Cerebellar nuclear complex (tissue), 1 donor: ENCODE results near the gene ACTN4.
"Not testable (repeated sequence)": the region's sequence is repeated elsewhere in the genome, so short reads cannot be mapped to it uniquely, and the experiment has no call there.

Experiments used
- DNase-seq, 2 experiments: peaks; one replicate each; lab custom pipeline; 2025; lab: John Stamatoyannopoulos, UW

ACTN4 gene

DNA sequence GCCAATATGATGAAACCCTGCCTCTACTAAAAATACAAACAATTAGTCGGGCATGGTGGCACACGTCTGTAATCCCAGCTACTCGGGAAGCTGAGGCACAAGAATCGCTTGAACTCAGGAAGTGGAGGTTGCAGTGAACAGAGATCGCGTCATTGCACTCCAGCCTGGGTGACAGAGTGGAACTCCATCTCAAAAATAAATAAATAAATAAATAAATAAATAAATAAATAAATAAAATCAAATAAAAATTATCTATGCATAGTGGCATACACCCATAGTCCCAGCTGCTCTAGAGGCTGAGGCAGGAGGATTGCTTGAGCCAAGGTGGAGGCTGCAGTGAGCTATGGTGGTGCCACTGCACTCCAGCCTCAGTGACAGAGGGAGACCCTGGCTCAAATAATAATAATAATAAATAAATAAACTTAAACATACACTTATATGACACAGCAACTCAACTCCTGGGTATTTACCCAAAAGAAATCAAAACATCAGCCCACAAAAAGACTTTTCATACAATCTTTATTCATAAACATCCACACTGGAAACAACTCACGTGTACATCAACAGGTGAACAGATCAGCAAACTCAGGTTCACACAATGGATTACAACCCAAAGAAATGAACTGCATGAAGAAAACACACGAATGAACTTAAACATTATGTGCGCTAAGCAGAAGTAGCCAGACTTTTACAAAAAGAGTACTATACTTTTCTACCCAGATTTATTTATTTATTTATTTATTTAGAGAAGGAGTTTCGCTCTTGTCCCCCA, 119.0 kb downstream of the ACTN4 start:
- DNase-seq, result no peak

DNA sequence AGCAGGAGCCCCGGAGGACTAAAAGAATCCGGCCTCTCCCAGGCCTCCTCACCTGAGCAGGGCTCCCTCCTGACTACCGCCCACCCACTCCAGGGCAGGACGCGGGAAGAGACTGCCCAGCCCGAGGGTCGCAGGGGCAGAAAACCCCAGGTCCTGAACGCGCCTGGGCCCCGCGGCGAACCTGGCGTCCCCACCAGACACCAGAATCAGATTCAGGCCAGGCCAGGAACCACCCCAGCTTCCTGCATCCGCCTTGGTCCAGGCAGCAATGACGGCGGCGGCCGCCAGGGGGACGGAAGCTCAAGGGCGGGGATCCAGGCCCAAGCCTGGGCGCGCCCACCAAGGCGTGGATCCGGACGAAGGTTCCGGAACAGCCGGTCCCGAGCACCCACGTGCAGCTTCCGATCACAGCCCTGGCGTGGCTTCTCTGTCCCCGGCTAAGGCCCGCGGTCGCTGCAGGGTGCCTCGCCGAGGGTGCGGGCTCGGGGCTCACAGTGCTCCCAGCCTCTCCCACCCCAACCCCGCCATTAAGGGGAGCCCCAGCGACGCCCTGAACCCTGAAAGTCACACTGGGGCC, 122.3 kb downstream of the ACTN4 start:
- DNase-seq, result no peak

DNA sequence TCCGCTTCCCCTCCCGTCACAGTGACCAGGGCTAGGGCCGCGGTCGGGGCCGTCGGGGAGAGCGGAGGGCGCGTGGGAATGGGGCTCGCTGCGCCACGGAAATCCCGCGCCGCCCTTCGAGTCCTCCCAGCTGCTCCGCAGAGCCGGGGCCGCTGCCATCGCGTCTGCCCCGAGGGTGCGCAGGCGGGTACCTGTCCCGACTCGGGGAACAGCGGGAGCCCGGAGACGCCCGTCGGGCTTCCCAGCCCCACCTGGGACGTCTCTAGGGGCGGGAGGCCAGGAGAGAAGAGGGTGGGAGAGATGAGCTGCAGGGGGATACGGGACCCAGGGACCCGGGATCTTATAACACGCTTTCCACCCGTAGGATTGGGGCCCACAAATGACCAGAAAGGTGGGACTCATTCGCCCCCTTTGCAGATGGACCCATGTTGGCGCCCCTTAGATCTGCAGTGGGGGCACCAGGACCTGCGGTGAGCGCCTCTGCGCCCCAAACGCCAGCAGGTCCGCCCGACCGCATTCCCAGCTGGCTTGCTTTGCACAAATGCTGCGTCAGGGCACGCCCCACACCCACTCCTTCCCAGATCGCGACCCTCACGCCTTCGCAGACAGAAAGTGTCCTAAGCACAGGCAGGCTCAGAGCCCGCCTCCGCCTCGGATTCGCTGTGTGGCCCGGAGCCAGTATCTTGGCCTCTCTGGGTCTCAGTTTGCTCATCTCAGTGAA, 122.9 kb downstream of the ACTN4 start:
- DNase-seq, result not testable (repeated sequence)

DNA sequence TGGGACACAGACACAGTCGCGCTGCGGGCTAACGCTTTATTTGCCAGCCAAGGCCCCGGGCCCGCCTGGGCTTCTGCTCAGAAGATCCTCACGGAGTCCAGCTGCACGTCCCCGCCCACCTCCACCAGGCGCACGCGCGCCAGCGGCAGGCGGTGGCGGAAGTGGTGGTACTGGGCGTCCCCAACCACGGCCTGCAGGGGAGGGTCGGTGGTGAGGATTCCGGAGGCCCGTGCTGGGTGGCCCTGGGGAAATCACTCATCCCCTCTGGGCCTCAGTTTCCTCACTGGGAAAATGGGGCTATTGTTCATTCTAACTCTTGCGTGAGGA, 123.5 kb downstream of the ACTN4 start:
- DNase-seq, result not testable (repeated sequence)

DNA sequence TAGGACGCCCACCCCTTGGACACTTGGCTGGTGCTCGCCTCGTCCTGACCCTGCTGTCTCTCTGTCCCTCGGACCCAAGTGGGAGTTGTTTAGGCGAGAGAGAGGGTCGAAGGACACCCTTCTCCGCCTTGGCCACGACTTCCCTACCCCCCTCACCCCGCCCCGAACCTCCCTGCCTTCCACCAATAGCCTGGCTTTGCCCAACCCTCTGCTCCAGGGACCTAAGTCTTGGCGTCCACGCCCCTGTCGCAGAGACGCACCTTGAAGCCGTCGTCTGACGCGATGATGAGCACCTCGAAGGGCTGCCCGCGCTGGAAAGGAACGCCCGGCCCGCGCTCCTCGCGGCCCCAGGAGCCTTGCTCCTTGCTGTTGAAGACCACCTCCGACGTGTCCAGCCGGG, 124.1 kb downstream of the ACTN4 start:
- DNase-seq, result not testable (repeated sequence)

DNA sequence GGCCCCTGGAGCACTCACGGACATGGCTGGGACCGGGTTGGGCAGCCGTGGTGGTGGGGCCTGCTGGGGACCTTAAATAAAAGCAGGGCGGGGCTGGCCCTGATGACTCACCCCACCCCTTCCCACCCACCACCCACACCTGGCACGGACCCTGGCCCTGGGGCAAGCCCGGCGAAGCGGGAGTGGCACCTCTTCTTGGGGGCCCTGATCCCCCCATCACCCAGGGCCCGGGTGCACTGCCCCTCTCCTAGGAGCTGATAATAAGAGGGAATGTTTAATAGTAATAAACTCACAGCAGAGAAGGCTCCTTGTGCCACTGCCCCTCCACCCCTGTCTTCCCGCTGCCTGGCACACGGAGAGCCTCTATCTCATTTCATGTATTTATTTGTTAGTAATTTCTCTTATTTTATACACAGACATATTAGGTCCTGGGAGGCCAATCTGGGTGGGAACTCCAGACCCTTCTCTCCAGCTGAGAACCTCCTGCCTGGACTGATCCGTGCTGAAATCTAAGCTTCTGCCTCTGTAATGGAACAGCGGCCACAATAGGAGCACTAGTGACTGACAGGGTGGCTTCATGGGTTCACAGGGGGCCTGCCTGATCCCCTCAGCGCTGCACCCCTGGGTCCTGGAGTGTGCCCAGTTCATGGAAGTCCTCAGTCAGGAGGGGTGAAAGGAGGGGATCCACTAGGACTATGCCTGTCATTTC, 126.2 kb downstream of the ACTN4 start, which contains the start of gene LGALS7:
LGALS7 (minus strand) TSS at position 49 of the 709 bp plus-strand sequence; CDS start at position 24, 25 bp downstream.
- no peak for DNase-seq

DNA sequence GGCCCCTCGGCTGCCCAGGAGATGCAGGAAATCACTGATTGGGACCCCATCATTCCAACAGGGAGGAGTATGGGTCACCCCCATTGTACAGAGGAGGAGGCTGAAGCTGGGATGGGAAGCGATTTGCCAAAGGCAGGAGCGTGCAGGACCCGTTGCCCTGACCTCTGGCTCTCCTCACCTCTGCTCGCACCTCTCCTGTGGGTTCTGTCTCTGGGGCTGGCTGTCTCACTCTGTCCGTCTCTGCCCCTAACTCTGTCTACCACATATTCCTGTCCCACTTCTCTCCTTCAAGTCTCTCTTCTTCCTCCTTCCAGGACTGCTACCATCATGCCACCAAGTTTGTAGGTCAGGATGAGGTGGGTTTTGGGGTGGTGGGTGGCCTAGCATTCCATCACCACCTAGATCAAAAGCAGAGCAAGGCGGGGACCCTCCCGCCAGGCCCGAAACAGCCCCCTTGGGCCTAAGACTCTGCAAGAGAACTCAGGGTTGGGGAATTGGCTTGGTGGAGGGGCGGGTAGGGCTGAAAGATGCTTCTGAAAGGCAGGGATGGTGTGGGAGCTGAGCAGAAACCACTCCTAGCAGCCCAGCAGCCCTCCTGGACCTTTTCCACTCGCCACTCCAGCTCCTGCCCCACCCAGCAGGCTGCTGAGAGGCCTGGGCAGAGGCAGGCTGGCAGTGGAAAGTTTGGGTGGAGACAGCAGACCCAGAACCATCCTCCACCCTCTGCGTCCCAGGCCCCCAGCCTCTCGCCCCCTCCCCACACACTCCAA, 126.9 kb downstream of the ACTN4 start:
- DNase-seq, result no peak

DNA sequence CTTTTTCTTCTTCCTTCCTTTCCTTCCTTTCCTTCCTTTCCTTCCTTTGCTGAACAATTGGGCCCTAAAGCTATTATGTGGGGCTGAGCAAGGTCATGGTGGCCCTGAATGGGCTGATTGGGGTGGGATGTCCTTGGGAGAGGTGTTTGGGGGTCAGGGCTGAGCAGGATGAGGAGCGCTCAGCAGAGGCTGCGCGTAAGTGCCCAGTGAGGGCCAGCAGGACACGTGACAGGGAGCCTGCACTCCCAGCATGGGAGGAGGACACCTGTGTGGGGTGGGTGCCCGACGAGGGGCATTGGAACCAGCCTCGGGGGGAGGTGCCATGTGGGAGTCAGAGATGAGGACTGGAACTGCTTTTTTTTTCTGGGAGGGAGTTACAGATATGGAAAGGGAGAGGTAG, 131.3 kb downstream of the ACTN4 start:
- DNase-seq, result no peak

DNA sequence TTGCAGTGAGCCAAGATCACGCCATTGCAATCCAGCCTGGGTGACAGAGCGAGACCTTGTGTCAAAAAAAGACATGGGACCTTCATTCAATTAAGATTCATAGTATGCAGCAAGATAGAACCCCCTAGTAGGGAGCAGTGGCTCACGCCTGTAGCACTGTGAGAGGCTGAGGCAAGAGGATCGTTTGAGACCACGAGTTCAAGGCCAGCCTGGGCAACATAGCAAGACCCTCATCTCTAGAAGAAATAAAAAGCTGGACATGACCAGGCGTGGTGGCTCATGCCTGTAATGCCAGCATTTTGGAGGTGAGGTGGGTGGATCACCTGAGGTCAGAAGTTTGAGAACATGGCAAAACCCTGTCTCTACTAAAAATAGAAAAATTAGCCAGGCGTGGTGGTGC, 133.0 kb downstream of the ACTN4 start:
- no peak for DNase-seq

DNA sequence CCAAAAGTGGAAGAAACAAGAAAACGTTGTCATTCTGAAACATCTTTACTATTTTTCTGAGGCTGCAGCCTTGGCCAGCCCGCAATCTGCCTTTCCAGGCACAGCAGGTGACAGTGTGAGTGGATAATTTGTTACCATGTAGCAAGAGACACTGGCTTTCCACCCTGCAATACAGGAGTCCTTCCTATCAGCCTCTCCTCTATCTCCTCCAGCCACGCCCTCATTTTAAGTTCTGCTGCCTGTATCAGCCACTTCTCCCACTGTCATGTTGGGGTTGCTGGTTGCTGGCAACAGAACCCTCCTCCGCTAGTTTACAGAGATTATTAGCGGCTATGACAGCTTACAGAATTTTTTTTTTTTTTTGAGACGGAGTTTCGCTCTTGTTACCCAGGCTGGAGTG, 133.6 kb downstream of the ACTN4 start:
- no peak for DNase-seq
